Lower leg skin (tissue), 3 donors: ENCODE measurements around the gene CAMTA1.

ENCODE experiments used
- POLR2A ChIP-seq, 2 donors: fragments of 450-650 bp; IDR thresholded peaks; one replicate each; pipeline ENCODE4 v1.6.1; 2016 to 2017; ENCODE audit warnings: antibody characterized with exemption in 2 of 2, mild to moderate bottlenecking in 1 of 2, moderate library complexity in 1 of 2
- TF ChIP-seq, protein P1 (sequence below), 3 donors: fragments of 450-650 bp; IDR thresholded peaks; one replicate each; pipeline ENCODE4 v1.5.1; 2016; ENCODE audit warnings: antibody characterized with exemption in 3 of 3, mild to moderate bottlenecking in 3 of 3, moderate library complexity in 2 of 3

DNA sequence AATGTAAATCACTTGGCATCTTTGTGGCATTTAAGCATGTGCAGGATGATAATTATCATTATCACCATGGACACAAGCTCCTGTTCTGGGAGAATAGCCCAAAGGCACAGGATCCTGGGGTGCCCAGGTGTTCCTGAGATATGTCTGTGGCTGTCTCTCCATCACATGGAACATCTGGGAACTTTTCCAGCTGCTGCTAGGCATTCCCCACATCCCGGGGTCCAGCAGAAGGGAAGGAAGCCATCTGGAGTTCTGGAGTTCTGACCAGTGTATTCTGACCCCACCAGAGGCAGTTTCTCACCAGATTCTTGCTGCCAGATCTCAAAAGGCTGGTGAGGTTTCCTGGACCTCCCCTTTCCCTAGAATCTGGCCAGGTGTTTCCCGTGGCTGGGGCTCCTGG, 726.1 kb downstream of the CAMTA1 start:
- TF ChIP-seq, protein P1, sequence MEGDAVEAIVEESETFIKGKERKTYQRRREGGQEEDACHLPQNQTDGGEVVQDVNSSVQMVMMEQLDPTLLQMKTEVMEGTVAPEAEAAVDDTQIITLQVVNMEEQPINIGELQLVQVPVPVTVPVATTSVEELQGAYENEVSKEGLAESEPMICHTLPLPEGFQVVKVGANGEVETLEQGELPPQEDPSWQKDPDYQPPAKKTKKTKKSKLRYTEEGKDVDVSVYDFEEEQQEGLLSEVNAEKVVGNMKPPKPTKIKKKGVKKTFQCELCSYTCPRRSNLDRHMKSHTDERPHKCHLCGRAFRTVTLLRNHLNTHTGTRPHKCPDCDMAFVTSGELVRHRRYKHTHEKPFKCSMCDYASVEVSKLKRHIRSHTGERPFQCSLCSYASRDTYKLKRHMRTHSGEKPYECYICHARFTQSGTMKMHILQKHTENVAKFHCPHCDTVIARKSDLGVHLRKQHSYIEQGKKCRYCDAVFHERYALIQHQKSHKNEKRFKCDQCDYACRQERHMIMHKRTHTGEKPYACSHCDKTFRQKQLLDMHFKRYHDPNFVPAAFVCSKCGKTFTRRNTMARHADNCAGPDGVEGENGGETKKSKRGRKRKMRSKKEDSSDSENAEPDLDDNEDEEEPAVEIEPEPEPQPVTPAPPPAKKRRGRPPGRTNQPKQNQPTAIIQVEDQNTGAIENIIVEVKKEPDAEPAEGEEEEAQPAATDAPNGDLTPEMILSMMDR (IDR thresholded peaks at IDR 0.05) = no peak
- TF ChIP-seq POLR2A (IDR thresholded peaks at IDR 0.05) = no peak
